OCI-LY1 (cell line): ENCODE measurements around the gene TCF21.

Experiments
- H2AFZ ChIP-seq: fragments of 200-600 bp; sonication (generic), shearing (Covaris generic); 2 replicates; pipeline ENCODE4 v1.6.0; 2014; ENCODE audit warnings: antibody characterized with exemption, mild to moderate bottlenecking, low read length
- H3F3A ChIP-seq: fragments of 200-600 bp; sonication (generic), shearing (Covaris generic); 2 replicates; pipeline ENCODE4 v1.6.0; 2014; ENCODE audit warnings: mild to moderate bottlenecking, antibody characterized with exemption, low read length, moderate library complexity; ENCODE audit not compliant: insufficient read depth
- H3K27ac ChIP-seq: fragments of 200-600 bp; sonication (generic); 2 replicates; pipeline ENCODE4 v1.5.1; 2014; ENCODE audit warnings: low read length, mixed run types, mild to moderate bottlenecking, low read depth; ENCODE audit not compliant: poor library complexity, severe bottlenecking
- H3K27me3 ChIP-seq: fragments of 200-600 bp; sonication (generic); 2 replicates; pipeline ENCODE4 v1.6.0; 2014; ENCODE audit warnings: antibody characterized with exemption, mild to moderate bottlenecking, low read length, moderate library complexity; ENCODE audit not compliant: insufficient read depth
- H3K36me3 ChIP-seq: fragments of 200-600 bp; sonication (generic); 2 replicates; pipeline ENCODE4 v1.6.1; 2014; ENCODE audit warnings: mild to moderate bottlenecking, antibody characterized with exemption, low read length, moderate library complexity, mixed read lengths; ENCODE audit not compliant: insufficient read depth
- H3K4me1 ChIP-seq: fragments of 200-600 bp; sonication (generic); 2 replicates; pipeline ENCODE4 v1.5.1; 2014; ENCODE audit warnings: mild to moderate bottlenecking, low read length, moderate library complexity; ENCODE audit not compliant: insufficient read depth, severe bottlenecking
- H3K4me2 ChIP-seq: fragments of 200-600 bp; sonication (generic), shearing (Covaris generic); 2 replicates; pipeline ENCODE4 v1.6.1; 2014; ENCODE audit warnings: low read length
- H3K4me3 ChIP-seq: fragments of 200-600 bp; sonication (generic); 2 replicates; pipeline ENCODE4 v1.5.1; 2014; ENCODE audit warnings: low read length, low read depth, mild to moderate bottlenecking, mixed read lengths; ENCODE audit not compliant: poor library complexity, severe bottlenecking
- H3K79me2 ChIP-seq: fragments of 200-600 bp; shearing (Covaris generic); 2 replicates; pipeline ENCODE4 v1.6.1; 2016; ENCODE audit warnings: mixed run types, low read length, mixed read lengths; ENCODE audit not compliant: insufficient read depth
- H3K9ac ChIP-seq: fragments of 200-600 bp; sonication (generic), shearing (Covaris generic); 2 replicates; pipeline ENCODE4 v1.6.1; 2014; ENCODE audit warnings: mild to moderate bottlenecking, low read length, mixed read lengths
- H3K9me2 ChIP-seq: fragments of 200-600 bp; sonication (generic), shearing (Covaris generic); 2 replicates; pipeline ENCODE4 v1.6.1; 2014; ENCODE audit warnings: low read depth, mild to moderate bottlenecking, low read length, mixed read lengths
- H3K9me3 ChIP-seq: fragments of 200-600 bp; shearing (Covaris generic); 2 replicates; pipeline ENCODE4 v1.6.1; 2014; ENCODE audit warnings: low read length, mixed read lengths
- H4K20me1 ChIP-seq: fragments of 200-600 bp; sonication (generic), shearing (Covaris generic); 2 replicates; pipeline ENCODE4 v1.6.0; 2016; ENCODE audit warnings: mild to moderate bottlenecking, low read length; ENCODE audit not compliant: insufficient read depth
- CTCF ChIP-seq: fragments of 200-600 bp; sonication (generic), shearing (Covaris generic); IDR thresholded peaks from 2 replicates; pipeline ENCODE4 v1.5.1; 2017; ENCODE audit warnings: mild to moderate bottlenecking, antibody characterized with exemption, low read length, moderate library complexity, mixed read lengths
- EZH2 ChIP-seq: fragments of 200-600 bp; sonication (generic), shearing (Covaris generic); IDR thresholded peaks from 2 replicates; pipeline ENCODE4 v1.8.0; 2017; ENCODE audit warnings: borderline replicate concordance, mixed run types, mild to moderate bottlenecking, antibody characterized with exemption, low read length, moderate library complexity, mixed read lengths

TCF21 gene

GRCh38 chr6:133890711-133891148 is 1.8 kb downstream of the TCF21 start:
- no peaks in the 10 kb centered on the region for H3K79me2 ChIP-seq
- no peak overlapping the region for H3K27ac ChIP-seq
- no peak overlapping the region for H2AFZ ChIP-seq
- TF ChIP-seq EZH2 (no peak), CTCF (no peak)
- H3K27me3 ChIP-seq = no peaks in the 10 kb centered on the region; the same call in 1 of the 2 replicates
- H4K20me1 ChIP-seq = no peaks in the 10 kb centered on the region
- no peak overlapping the region for H3K4me2 ChIP-seq
- no peaks in the 10 kb centered on the region for H3K36me3 ChIP-seq
- H3K9ac ChIP-seq = no peak overlapping the region
- H3K4me3 ChIP-seq = no peak overlapping the region
- H3K4me1 ChIP-seq = no peaks in the 10 kb centered on the region
- no peaks in the 10 kb centered on the region for H3F3A ChIP-seq
- H3K9me3 ChIP-seq = no peaks in the 10 kb centered on the region
- no peaks in the 10 kb centered on the region for H3K9me2 ChIP-seq

- no peak for TF ChIP-seq EZH2
- TF ChIP-seq CTCF = no peak
- H3K4me3 ChIP-seq = no peak overlapping the region
Observed at GRCh38 chr6:133891149-133891926, 2.4 kb downstream of the TCF21 start.

GRCh38 chr6:133891927-133892812 is 3.3 kb downstream of the TCF21 start:
- TF ChIP-seq CTCF (no peak), EZH2 (no peak)
- Histone ChIP-seq H3K4me2 (no peak overlapping the region), H2AFZ (no peak overlapping the region), H3K79me2 (no peaks in the 10 kb centered on the region), H3F3A (no peaks in the 10 kb centered on the region), H3K9me2 (no peaks in the 10 kb centered on the region), H4K20me1 (no peaks in the 10 kb centered on the region), H3K27me3 (no peaks in the 10 kb centered on the region; the same call in 1 of the 2 replicates), H3K9me3 (no peaks in the 10 kb centered on the region), H3K9ac (no peak overlapping the region), H3K27ac (no peak overlapping the region), H3K36me3 (no peaks in the 10 kb centered on the region), H3K4me1 (no peaks in the 10 kb centered on the region), H3K4me3 (no peak overlapping the region)

More at GRCh38 chr6:133891149-133891926, 2.4 kb downstream of the TCF21 start:
- H3K4me2 ChIP-seq = no peak overlapping the region
- no peaks in the 10 kb centered on the region for H3K9me2 ChIP-seq
- H3K27ac ChIP-seq = no peak overlapping the region
- no peaks in the 10 kb centered on the region for H3K79me2 ChIP-seq
- H3F3A ChIP-seq = no peaks in the 10 kb centered on the region
- H2AFZ ChIP-seq = no peak overlapping the region
- no peaks in the 10 kb centered on the region for H3K36me3 ChIP-seq
- no peaks in the 10 kb centered on the region; the same call in 1 of the 2 replicates for H3K27me3 ChIP-seq
- no peaks in the 10 kb centered on the region for H4K20me1 ChIP-seq
- no peaks in the 10 kb centered on the region for H3K4me1 ChIP-seq
- no peaks in the 10 kb centered on the region for H3K9me3 ChIP-seq
- no peak overlapping the region for H3K9ac ChIP-seq
